HG03565 (cell line): ENCODE results near the gene ATRX.
"Not testable (repeated sequence)": the region's sequence is repeated elsewhere in the genome, so short reads cannot be mapped to it uniquely, and the experiment has no call there.

Experiments
- ATAC-seq: cut with Tn5 transposase; IDR thresholded peaks from one replicate; pipeline ENCODE4 v1.9.1; 2021; ENCODE audit warnings: mild to moderate bottlenecking, moderate library complexity; ENCODE audit not compliant: unreplicated experiment

Gene ATRX

GRCh38 chrX:77635373-77635772 lies 150.6 kb downstream of the ATRX start:
- no peak for ATAC-seq

GRCh38 chrX:77628294-77629025 lies 157.6 kb downstream of the ATRX start:
- no peak for ATAC-seq

GRCh38 chrX:77622672-77623071 lies 163.3 kb downstream of the ATRX start:
- ATAC-seq: no peak

GRCh38 chrX:77622233-77622632 lies 163.8 kb downstream of the ATRX start:
- no peak for ATAC-seq

- ATAC-seq: not testable (repeated sequence)
Measured at GRCh38 chrX:77621453-77621852, 164.6 kb downstream of the ATRX start.

GRCh38 chrX:77617206-77617605 lies 168.8 kb downstream of the ATRX start:
- ATAC-seq: no peak

GRCh38 chrX:77603635-77604336 lies 182.2 kb downstream of the ATRX start:
- ATAC-seq: no peak

GRCh38 chrX:77597511-77597910 lies 188.5 kb downstream of the ATRX start:
- ATAC-seq: no peak

- ATAC-seq: no peak
Measured at GRCh38 chrX:77597090-77597489, 188.9 kb downstream of the ATRX start.

- ATAC-seq: no peak
Measured at GRCh38 chrX:77595848-77596247, 190.2 kb downstream of the ATRX start.

GRCh38 chrX:77572322-77572721 lies 213.7 kb downstream of the ATRX start:
- no peak for ATAC-seq

- no peak for ATAC-seq
Measured at GRCh38 chrX:77565278-77565677, 220.7 kb downstream of the ATRX start.

GRCh38 chrX:77564823-77565222 lies 221.2 kb downstream of the ATRX start:
- no peak for ATAC-seq

GRCh38 chrX:77561372-77561771 lies 224.6 kb downstream of the ATRX start:
- no peak for ATAC-seq

- no peak for ATAC-seq
Measured at GRCh38 chrX:77556276-77556675, 229.7 kb downstream of the ATRX start.

- no peak for ATAC-seq
Measured at GRCh38 chrX:77548751-77549150, 237.3 kb downstream of the ATRX start.

- not testable (repeated sequence) for ATAC-seq
Measured at GRCh38 chrX:77539778-77540177, 246.2 kb downstream of the ATRX start.

GRCh38 chrX:77531261-77531660 lies 254.8 kb downstream of the ATRX start:
- ATAC-seq: not testable (repeated sequence)

- ATAC-seq: no peak
Measured at GRCh38 chrX:77528034-77528433, 258.0 kb downstream of the ATRX start.

GRCh38 chrX:77527233-77528001 lies 258.6 kb downstream of the ATRX start:
- no peak for ATAC-seq

- ATAC-seq: no peak
Measured at GRCh38 chrX:77519765-77520164, 266.3 kb downstream of the ATRX start.

GRCh38 chrX:77514177-77514576 lies 271.8 kb downstream of the ATRX start:
- no peak for ATAC-seq
